K562 (cell line): Measurements from ENCODE around the gene SLC25A1. TPM values are rescaled to one million over a fixed set of nuclear protein-coding genes. Genes with fewer than 3 reads are reported as not detected.

ENCODE experiments used
- ATAC-seq: fragments of 200-7000 bp; cut with Tn5 transposase; 3 replicates; pipeline ENCODE4 v1.9.1; 2020; ENCODE audit warnings: moderate library complexity
- BruUV-seq: library from RNA; stranded (reverse); fragments of 400-500 nt; replicated peaks from 2 replicates; lab custom pipeline; 2021; lab: Mats Ljungman, UMichigan
- CTCF ChIA-PET: fragments of 300-600 bp; formaldehyde crosslinking; extraction: SDS; loops from one replicate; lab custom pipeline; 2021; ENCODE audit warnings: low intra/inter-chr PET ratio; lab: Yijun Ruan, JAX
- POLR2A ChIA-PET: fragments of 300-600, 350-650 bp; sonication (Branson Sonifier 250); formaldehyde crosslinking; extraction: SDS; loops from one replicate; lab custom pipeline; 2021; ENCODE audit warnings: antibody characterized with exemption, inconsistent platforms; lab: Yijun Ruan, JAX
- DNase-seq, 4 experiments: peaks; one replicate each; pipeline versions ENCODE4 v3.0.0 to v3.0.0-alpha.2; 2011 to 2018; ENCODE audit warnings: low spot score in 3 of 4, mixed read lengths in 3 of 4; ENCODE audit errors: extremely low read depth in 1 of 4
- FAIRE-seq: peaks from 2 replicates; lab custom pipeline; 2011; peaks lifted over from hg19 to GRCh38; lab: Jason Lieb, UNC
- H2AFZ ChIP-seq: 2 replicates; pipeline ENCODE4 v1.6.0; 2011; ENCODE audit warnings: low read depth, low read length, control low read depth, inconsistent platforms
- H3K27ac ChIP-seq: fragments of 200-600 bp; 3 replicates; pipeline ENCODE4 v1.8.0; 2011; ENCODE audit warnings: low read depth, mild to moderate bottlenecking, control low read depth, inconsistent platforms, low read length, moderate library complexity, mixed read lengths; ENCODE audit errors: extremely low read depth
- H3K27me3 ChIP-seq, 2 experiments: fragments of 300-600 bp in 1 of 2; 2 replicates in 1 of 2; 3 replicates in 1 of 2; pipeline versions ENCODE4 v1.6.0 to v1.8.0; 2011; ENCODE audit warnings: inconsistent platforms in 2 of 2, low read length in 2 of 2, mild to moderate bottlenecking in 1 of 2, mixed read lengths in 1 of 2, moderate library complexity in 1 of 2; ENCODE audit not compliant: control insufficient read depth in 2 of 2, insufficient read depth in 2 of 2
- H3K36me3 ChIP-seq: fragments of 300-600 bp; 3 replicates; pipeline ENCODE4 v1.8.0; 2011; ENCODE audit warnings: mild to moderate bottlenecking, low read length, inconsistent platforms; ENCODE audit not compliant: control insufficient read depth, insufficient read depth
- H3K4me1 ChIP-seq, 2 experiments: fragments of 200-600 bp in 1 of 2; replicated peaks in 1 of 2; 2 replicates in 1 of 2; 3 replicates in 1 of 2; pipeline versions ENCODE4 v1.5.1 to v1.8.0; 2011; ENCODE audit warnings: inconsistent platforms in 2 of 2, low read length in 2 of 2, mild to moderate bottlenecking in 1 of 2, mixed read lengths in 1 of 2, moderate library complexity in 1 of 2; ENCODE audit not compliant: control insufficient read depth in 2 of 2, insufficient read depth in 2 of 2
- H3K4me2 ChIP-seq: 2 replicates; pipeline ENCODE4 v1.6.1; 2011; ENCODE audit warnings: low read length, control low read depth, inconsistent platforms, mixed read lengths; ENCODE audit not compliant: insufficient read depth
- H3K4me3 ChIP-seq: fragments of 200-600 bp; sonication (generic), shearing (Covaris generic); 2 replicates; pipeline ENCODE4 v1.5.1; 2016; ENCODE audit warnings: control low read depth, inconsistent platforms
- H3K79me2 ChIP-seq: fragments of 200-600 bp; 3 replicates; pipeline ENCODE4 v1.8.0; 2011; ENCODE audit warnings: low read length, inconsistent platforms; ENCODE audit not compliant: control insufficient read depth, insufficient read depth
- H3K9ac ChIP-seq, 2 experiments: 2 replicates each; pipeline versions ENCODE4 v1.6.0 to v1.6.1; 2011; ENCODE audit warnings: low read depth in 2 of 2, low read length in 2 of 2, control low read depth in 1 of 2, inconsistent platforms in 1 of 2, mild to moderate bottlenecking in 1 of 2, mixed read lengths in 1 of 2; ENCODE audit not compliant: insufficient read depth in 1 of 2
- H3K9me1 ChIP-seq: one replicate; pipeline ENCODE4 v1.6.0; 2011; ENCODE audit warnings: inconsistent platforms, mild to moderate bottlenecking, low read length, moderate library complexity; ENCODE audit not compliant: control insufficient read depth, insufficient read depth
- H3K9me3 ChIP-seq: replicated peaks from 2 replicates; pipeline ENCODE4 v1.5.1; 2011; ENCODE audit warnings: low read depth, low read length, inconsistent platforms; ENCODE audit not compliant: control insufficient read depth, insufficient read depth
- H4K20me1 ChIP-seq: replicated peaks from 2 replicates; pipeline ENCODE4 v1.6.1; 2011; ENCODE audit warnings: low read length, inconsistent platforms, mixed read lengths; ENCODE audit not compliant: control insufficient read depth, insufficient read depth
- GABPB2 ChIP-seq: fragments of 250-450 bp; sonication (Bioruptor Pico); conservative IDR thresholded peaks from 2 replicates; pipeline ENCODE4 v1.5.1; 2021; ENCODE audit warnings: mild to moderate bottlenecking
- KDM5B ChIP-seq: fragments of 200-600 bp; sonication (generic); IDR thresholded peaks from 2 replicates; pipeline ENCODE4 v1.6.1; 2012; ENCODE audit warnings: low read depth, mild to moderate bottlenecking, moderate library complexity, low read length, control low read depth, inconsistent platforms; ENCODE audit not compliant: insufficient replicate concordance
- PHF8 ChIP-seq: fragments of 200-600 bp; sonication (generic); IDR thresholded peaks from 2 replicates; pipeline ENCODE4 v1.6.1; 2012; ENCODE audit warnings: mixed run types, mild to moderate bottlenecking, inconsistent platforms, low read length, moderate library complexity, borderline replicate concordance
- POLR2G ChIP-seq: fragments of 200-400 bp; formaldehyde crosslinking; IDR thresholded peaks from 2 replicates; pipeline ENCODE4 v1.6.1; 2017; ENCODE audit warnings: low read depth, mild to moderate bottlenecking, antibody characterized with exemption, low read length, moderate library complexity
- RBFOX2 ChIP-seq: fragments of 200-400 bp; formaldehyde crosslinking; IDR thresholded peaks from 2 replicates; pipeline ENCODE4 v1.6.1; 2017; ENCODE audit warnings: low read depth, mild to moderate bottlenecking, low read length, moderate library complexity
- ZNF408 ChIP-seq: fragments of 250-450 bp; sonication (Bioruptor Pico); IDR thresholded peaks from 2 replicates; pipeline ENCODE4 v1.4.0; 2020; ENCODE audit warnings: low read depth, mild to moderate bottlenecking, moderate library complexity
- WGBS: fragments of 100-300 bp; shearing (Covaris generic); methylation state at CpG from one replicate; pipeline ENCODE4 v1.1.6; 2016; ENCODE audit warnings: low coverage, mixed read lengths; ENCODE audit not compliant: insufficient coverage; ENCODE audit errors: missing lambda C conversion rate; 5-methylcytosine and 5-hydroxymethylcytosine counted together
- in situ Hi-C: fragments of 300-500 bp; cut with MboI; formaldehyde crosslinking; loops from 4 replicates; pipeline ENCODE4 v1.15.0; 2018; ENCODE audit warnings: inconsistent platforms, mixed read lengths
- intact Hi-C: fragments of 100-400 bp; cut with micrococcal nuclease; formaldehyde crosslinking; loops from 2 replicates; pipeline ENCODE4 v1.14.2; 2022
- polyA plus RNA-seq, 8 experiments: library from polyadenylated mRNA; depleted of rRNA in 4 of 8; stranded (reverse) in 5 of 8; unstranded in 3 of 8; fragments of >200 nt; fragmentation: Nextera tagmentation in 2 of 8; fragmentation: Illumina TruSeq in 1 of 8; extraction: Ambion mirVana in 2 of 8; extraction: Trizol in 1 of 8; gene quantifications; 2 replicates each; pipeline versions ENCODE4 v1.2.1 to v1.2.3, GENCODE V29; 2011 to 2014; ENCODE audit warnings: inconsistent platforms in 1 of 8, missing spikeins in 1 of 8
- total RNA-seq, 7 experiments: library from RNA; depleted of rRNA in 6 of 7; stranded (reverse); fragments of >200 nt in 6 of 7; fragmentation: Illumina TruSeq in 2 of 7; extraction: Trizol in 2 of 7; gene quantifications; 2 replicates each; pipeline versions ENCODE4 v1.2.1 to v1.2.3, GENCODE V29; 2011 to 2021; ENCODE audit warnings: low replicate concordance in 1 of 7
- TF ChIP-seq, protein P1 (sequence below): sonication (generic); formaldehyde crosslinking; IDR thresholded peaks from 2 replicates; pipeline ENCODE4 v1.8.0; 2022; ENCODE audit warnings: mild to moderate bottlenecking, missing genetic modification reagents
- TF ChIP-seq, protein P2 (sequence below): sonication (generic); formaldehyde crosslinking; IDR thresholded peaks from 2 replicates; pipeline ENCODE4 v1.8.1; 2022; ENCODE audit warnings: missing genetic modification reagents

Gene SLC25A1
- total and polyA plus RNA-seq, 9 of the 15 experiments (the other 6 are each of a cell fraction or from before 2014, with no cell fraction given) = 11.0 to 408 (median 110) TPM

DNA sequence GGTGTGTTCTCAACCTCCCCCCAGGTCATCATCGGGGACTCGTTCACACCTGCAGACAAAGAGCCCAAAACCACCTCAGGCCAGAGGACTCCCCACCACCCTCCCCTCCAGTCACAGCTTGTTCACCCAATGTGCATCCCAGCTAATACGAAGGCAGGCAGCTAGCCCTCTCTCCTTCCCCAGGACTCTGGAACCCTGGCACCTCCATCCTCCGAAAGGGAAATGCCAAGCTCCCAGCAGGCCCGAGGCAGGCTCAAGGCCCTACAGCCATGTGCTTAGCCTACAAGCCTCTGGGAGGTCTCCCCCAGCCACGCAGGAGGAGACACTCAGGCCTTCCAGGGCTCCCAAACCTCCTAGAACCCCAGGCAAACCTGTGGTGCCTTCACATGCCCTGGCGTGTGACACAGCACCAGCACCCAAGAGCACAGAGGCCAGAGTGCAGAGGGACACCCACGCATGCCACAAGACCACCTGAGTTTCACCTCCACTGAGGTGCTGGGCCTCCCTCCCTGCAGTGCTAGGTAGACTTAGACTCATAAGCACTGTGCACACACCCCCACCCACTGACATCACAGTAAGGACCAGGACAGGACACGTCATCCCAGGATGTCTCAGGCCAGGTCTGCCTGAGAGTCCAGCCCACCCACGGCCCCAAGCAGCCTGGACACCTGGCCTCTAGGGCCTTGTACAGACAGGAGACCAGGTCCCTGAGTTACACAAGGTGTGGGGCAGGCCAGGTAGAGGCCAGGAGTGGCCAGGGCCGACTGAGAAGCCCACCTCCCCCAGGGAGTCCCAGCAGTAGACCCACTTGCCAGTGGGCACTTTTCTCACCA is 40.9 kb downstream of the SLC25A1 start:
- peaks cover 95% of the 10 kb centered on the region for H3K36me3 ChIP-seq
- ChIA-PET POLR2A (interaction anchor here (1.0 to 1.1 kb wide), 2 partner anchors 12 to 22 kb away, joined by 3 to 4 read pairs; no protein-coding TSS in a partner anchor), CTCF (no interaction called here)
- no peak overlapping the region for H3K4me2 ChIP-seq
- ATAC-seq = no peak
- intact Hi-C loops (loop anchor here (10.0 kb wide), 1 partner anchor 63 kb away; no protein-coding TSS in a partner anchor), in situ Hi-C loops (no loop called here)
- H3K27me3 ChIP-seq = no peaks in the 10 kb centered on the region
- H3K79me2 ChIP-seq = no peaks in the 10 kb centered on the region
- H2AFZ ChIP-seq = no peak overlapping the region
- no peak for DNase-seq
- H3K9ac ChIP-seq = peak overlapping the region in 1 of 2 experiments; percentile 43; a peak in 2 of 4 replicates
- no peak overlapping the region for H3K27ac ChIP-seq
- WGBS = 85% methylated on average over 11 of the region's 11 CpGs
- H3K9me1 ChIP-seq = peaks cover 13% of the 10 kb centered on the region
- H3K4me3 ChIP-seq = no peak overlapping the region
- H3K9me3 ChIP-seq = no peaks in the 10 kb centered on the region
- H3K4me1 ChIP-seq = peaks cover 0 to 32% of the 10 kb centered on the region in 2 experiments; a peak in 1 of 5 replicates
- no peak for FAIRE-seq
- peaks cover 7% of the 10 kb centered on the region; the same call in 1 of the 2 replicates for H4K20me1 ChIP-seq
- BruUV-seq = no TSS peak
- TF ChIP-seq, protein P1, sequence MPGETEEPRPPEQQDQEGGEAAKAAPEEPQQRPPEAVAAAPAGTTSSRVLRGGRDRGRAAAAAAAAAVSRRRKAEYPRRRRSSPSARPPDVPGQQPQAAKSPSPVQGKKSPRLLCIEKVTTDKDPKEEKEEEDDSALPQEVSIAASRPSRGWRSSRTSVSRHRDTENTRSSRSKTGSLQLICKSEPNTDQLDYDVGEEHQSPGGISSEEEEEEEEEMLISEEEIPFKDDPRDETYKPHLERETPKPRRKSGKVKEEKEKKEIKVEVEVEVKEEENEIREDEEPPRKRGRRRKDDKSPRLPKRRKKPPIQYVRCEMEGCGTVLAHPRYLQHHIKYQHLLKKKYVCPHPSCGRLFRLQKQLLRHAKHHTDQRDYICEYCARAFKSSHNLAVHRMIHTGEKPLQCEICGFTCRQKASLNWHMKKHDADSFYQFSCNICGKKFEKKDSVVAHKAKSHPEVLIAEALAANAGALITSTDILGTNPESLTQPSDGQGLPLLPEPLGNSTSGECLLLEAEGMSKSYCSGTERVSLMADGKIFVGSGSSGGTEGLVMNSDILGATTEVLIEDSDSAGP (CRISPR knock-in tag) = peak; percentile 75; the same call in 1 of the 2 replicates
- TF ChIP-seq ZNF408 (CRISPR knock-in tag) (peak; percentile 47; the same call in 1 of the 2 replicates), RBFOX2 (peak; percentile 35; the same call in 1 of the 2 replicates), POLR2G (peak; percentile 48; the same call in 1 of the 2 replicates), PHF8 (peak; percentile 18; the same call in 1 of the 2 replicates), GABPB2 (CRISPR knock-in tag) (no peak), KDM5B (peak; percentile 7)
- TF ChIP-seq, protein P2, sequence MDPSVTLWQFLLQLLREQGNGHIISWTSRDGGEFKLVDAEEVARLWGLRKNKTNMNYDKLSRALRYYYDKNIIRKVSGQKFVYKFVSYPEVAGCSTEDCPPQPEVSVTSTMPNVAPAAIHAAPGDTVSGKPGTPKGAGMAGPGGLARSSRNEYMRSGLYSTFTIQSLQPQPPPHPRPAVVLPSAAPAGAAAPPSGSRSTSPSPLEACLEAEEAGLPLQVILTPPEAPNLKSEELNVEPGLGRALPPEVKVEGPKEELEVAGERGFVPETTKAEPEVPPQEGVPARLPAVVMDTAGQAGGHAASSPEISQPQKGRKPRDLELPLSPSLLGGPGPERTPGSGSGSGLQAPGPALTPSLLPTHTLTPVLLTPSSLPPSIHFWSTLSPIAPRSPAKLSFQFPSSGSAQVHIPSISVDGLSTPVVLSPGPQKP (CRISPR knock-in tag) = no peak
